ENCODE results near the gene GPD2.
"Not testable (repeated sequence)": the region's sequence is repeated elsewhere in the genome, so short reads cannot be mapped to it uniquely, and the experiment has no call there.

Gene GPD2

DNA sequence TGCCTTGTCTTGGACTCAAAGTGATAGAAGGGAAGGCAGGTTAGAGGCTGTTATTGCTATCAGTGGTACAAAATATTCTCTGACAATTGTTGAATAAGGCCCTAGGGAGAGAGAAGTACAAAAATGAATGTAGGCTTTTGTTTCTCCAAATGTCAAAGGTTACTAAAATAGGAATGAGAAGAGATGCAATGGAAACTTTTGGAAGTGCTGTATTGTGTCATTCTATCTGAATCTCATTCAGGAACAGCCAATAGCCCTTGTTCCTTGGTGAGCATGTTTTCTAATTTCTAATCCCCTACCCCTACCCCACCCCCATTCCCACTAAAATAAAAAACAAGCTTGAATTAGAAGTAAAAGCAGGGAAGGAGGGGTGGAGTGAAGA is 166.4 kb downstream of the GPD2 start:
- DNase-seq (ENCODE audit: low spot score), result no peak
- ChIA-PET CTCF (no interaction called here), POLR2A (ENCODE audit: low non-redundant PET) (no interaction called here)
- H3K27ac ChIP-seq, result no peak overlapping the region
- no peak for TF ChIP-seq CTCF (conservative IDR thresholded peaks at IDR 0.05; ENCODE audit: low read depth)

GRCh38 chr2:156615836-156616322 is 179.7 kb downstream of the GPD2 start:
- ChIA-PET POLR2A (ENCODE audit: low non-redundant PET) (no interaction called here), CTCF (no interaction called here)
- DNase-seq (ENCODE audit: low spot score), result no peak
- no peak overlapping the region for H3K27ac ChIP-seq
- TF ChIP-seq CTCF (conservative IDR thresholded peaks at IDR 0.05; ENCODE audit: low read depth), result no peak

GRCh38 chr2:156618071-156618470 is 181.9 kb downstream of the GPD2 start:
- H3K27ac ChIP-seq; DNase-seq (ENCODE audit: low spot score); CTCF ChIA-PET: not testable (repeated sequence)
- POLR2A ChIA-PET (ENCODE audit: low non-redundant PET), result interaction anchor here (0.6 kb wide), 1 partner anchor 25 kb away, joined by 3 read pairs; no protein-coding TSS in a partner anchor

- ChIA-PET CTCF (no interaction called here), POLR2A (ENCODE audit: low non-redundant PET) (no interaction called here)
- no peak overlapping the region for H3K27ac ChIP-seq
- no peak for TF ChIP-seq CTCF (conservative IDR thresholded peaks at IDR 0.05; ENCODE audit: low read depth)
- no peak for DNase-seq (ENCODE audit: low spot score)
These were observed 182.9 kb downstream of the GPD2 start for GRCh38 chr2:156619021-156619539.

- no peak overlapping the region for H3K27ac ChIP-seq
- TF ChIP-seq CTCF (conservative IDR thresholded peaks at IDR 0.05; ENCODE audit: low read depth), result no peak
- ChIA-PET CTCF (no interaction called here), POLR2A (ENCODE audit: low non-redundant PET) (no interaction called here)
- no peak for DNase-seq (ENCODE audit: low spot score)
These were observed 186.3 kb downstream of the GPD2 start for GRCh38 chr2:156622491-156622890.

- no peak for DNase-seq (ENCODE audit: low spot score)
- H3K27ac ChIP-seq, result no peak overlapping the region
- no peak for TF ChIP-seq CTCF (conservative IDR thresholded peaks at IDR 0.05; ENCODE audit: low read depth)
- ChIA-PET POLR2A (ENCODE audit: low non-redundant PET) (interaction anchor here (0.6 kb wide), 1 partner anchor 293 kb away, joined by 4 read pairs; the partner anchor contains the start of gene NR4A2), CTCF (no interaction called here)
These were observed 189.4 kb downstream of the GPD2 start for GRCh38 chr2:156625360-156626170.

- CTCF ChIA-PET, result no interaction called here
- no peak for DNase-seq (ENCODE audit: low spot score)
- POLR2A ChIA-PET (ENCODE audit: low non-redundant PET), result no interaction called here
- H3K27ac ChIP-seq, result no peak overlapping the region
- TF ChIP-seq CTCF (conservative IDR thresholded peaks at IDR 0.05; ENCODE audit: low read depth), result no peak
These were observed 190.8 kb downstream of the GPD2 start for GRCh38 chr2:156626931-156627330.
